ENCODE data around the gene CACNA1C.

The CACNA1C gene

DNA sequence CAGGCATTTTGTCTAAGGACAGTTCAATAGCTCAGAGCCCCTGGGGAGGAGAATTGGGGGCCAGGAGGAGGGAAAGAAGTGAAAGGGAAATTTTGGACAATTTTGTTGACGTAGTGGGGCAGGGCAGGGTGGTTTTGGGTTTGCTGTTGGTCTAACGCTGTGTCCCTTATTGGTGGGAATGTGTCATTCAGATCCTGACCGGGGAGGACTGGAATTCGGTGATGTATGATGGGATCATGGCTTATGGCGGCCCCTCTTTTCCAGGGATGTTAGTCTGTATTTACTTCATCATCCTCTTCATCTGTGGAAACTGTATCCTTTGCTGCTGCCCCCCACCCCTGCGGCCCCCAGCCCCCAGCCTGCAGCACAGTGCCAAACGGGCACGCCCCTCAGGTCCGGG is 529.8 kb downstream of the CACNA1C start:
- FAIRE-seq (no peak), DNase-seq (ENCODE audit: insufficient read length, low spot score) (no peak)
- TF ChIP-seq, protein P1, sequence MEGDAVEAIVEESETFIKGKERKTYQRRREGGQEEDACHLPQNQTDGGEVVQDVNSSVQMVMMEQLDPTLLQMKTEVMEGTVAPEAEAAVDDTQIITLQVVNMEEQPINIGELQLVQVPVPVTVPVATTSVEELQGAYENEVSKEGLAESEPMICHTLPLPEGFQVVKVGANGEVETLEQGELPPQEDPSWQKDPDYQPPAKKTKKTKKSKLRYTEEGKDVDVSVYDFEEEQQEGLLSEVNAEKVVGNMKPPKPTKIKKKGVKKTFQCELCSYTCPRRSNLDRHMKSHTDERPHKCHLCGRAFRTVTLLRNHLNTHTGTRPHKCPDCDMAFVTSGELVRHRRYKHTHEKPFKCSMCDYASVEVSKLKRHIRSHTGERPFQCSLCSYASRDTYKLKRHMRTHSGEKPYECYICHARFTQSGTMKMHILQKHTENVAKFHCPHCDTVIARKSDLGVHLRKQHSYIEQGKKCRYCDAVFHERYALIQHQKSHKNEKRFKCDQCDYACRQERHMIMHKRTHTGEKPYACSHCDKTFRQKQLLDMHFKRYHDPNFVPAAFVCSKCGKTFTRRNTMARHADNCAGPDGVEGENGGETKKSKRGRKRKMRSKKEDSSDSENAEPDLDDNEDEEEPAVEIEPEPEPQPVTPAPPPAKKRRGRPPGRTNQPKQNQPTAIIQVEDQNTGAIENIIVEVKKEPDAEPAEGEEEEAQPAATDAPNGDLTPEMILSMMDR (IDR thresholded peaks at IDR 0.05; ENCODE audit: insufficient read depth, missing control alignments) = no peak

DNA sequence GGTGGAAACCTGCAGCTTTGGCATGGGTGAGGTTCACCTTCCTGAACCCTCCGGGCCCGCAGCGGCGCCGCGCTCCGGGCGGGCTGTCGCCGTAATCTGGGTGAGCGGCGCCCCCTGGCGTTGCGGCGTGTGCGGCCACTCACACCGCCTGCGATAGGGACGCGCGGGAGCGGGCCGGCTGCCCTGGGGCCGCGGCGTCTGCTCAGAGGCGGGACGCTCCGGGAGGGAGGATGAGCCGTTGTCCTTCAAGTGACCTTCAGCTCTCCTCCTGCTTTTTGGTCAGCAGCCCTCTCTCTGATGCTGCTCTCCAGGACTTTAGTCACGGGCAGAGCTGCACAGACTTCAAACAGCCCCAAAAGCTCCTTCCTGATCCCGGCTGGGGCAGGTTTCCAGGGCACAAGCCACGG is 530.3 kb downstream of the CACNA1C start:
- no peak for FAIRE-seq

DNA sequence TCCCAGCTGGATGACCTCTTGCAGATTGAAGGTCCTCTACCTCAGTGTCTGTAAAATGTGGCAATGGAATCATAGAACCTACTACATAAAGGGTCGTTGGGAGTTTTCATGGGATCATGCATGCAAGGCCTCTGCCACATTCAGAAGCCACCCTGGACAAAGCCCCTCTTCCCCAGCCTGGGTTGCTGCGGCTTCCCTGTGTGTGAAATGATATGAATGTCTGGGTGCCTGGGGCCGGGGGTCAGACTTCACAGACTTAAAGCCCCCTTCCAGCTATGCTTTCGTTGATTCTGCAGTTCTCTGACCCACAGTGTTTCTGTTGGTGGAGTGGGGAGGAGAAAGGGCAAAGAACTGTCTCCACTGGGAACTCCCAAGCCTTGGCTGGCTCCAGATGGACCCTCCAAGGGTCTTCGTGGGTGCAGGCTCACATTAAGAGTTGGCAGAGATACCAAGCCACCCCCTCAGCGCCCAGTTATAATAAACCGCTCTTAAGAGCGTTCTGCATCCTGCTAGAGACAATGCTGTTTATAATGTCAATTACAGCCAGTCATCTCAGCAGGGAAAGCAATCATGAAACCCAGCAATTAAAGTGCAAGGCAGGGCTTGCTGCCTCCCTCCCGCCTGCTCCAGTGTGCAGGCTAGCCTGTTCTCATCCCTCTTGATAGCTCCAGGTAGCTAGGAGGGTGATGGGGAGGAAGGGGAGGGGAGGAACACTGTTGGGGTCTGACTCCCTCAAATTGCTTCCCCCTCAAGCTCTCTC is 531.0 kb downstream of the CACNA1C start:
- DNase-seq (ENCODE audit: insufficient read length, low spot score) (no peak), FAIRE-seq (no peak)
- TF ChIP-seq, protein P1 (IDR thresholded peaks at IDR 0.05; ENCODE audit: insufficient read depth, missing control alignments) = no peak

More for the DNA sequence above, 530.3 kb downstream of the CACNA1C start:
- TF ChIP-seq, protein P1 (IDR thresholded peaks at IDR 0.05; ENCODE audit: insufficient read depth, missing control alignments) = peak; percentile 79
- peak; percentile 75 for DNase-seq (ENCODE audit: insufficient read length, low spot score)

DNA sequence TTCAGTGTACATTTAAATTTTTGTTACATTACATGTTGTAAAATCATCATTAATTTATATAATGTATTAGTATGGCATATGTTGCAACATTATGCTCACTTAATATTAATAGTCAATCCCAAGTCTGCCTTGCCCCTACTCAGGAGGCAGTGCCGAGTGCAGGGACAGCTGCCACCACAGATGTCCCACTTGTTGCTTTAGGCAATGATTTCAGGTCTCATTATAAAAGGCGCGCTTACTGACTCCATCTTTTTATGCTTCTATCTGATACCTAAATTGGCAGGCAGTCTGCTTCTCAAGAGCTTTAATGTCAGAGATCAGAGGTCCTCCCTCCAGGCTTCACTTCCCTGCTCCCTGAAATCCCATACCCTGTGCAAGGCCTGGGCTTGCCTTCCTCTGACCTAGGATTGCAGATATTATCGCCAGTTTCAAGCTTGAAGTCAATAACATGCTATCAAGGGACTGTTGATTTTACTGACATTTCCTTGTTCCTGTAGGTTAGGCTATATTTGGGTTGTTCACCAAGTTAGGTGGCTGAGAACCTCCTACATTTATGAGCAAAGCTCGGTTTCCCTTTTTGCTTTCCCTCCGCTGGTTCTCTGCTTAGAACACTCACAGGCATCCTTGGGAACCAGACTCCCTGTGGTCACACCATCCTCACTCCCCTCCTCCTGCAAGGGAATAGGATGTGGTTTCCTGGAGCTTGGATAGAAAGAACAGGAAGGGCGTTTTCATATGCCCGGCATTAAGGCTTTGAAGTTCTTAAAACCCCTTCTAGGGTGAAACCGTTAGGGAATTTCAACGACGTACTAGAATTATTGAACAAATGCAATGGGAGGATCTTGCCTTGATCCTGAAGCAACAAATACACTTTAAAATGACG is 533.6 kb downstream of the CACNA1C start:
- no peak for DNase-seq (ENCODE audit: insufficient read length, low spot score)
- FAIRE-seq = no peak

DNA sequence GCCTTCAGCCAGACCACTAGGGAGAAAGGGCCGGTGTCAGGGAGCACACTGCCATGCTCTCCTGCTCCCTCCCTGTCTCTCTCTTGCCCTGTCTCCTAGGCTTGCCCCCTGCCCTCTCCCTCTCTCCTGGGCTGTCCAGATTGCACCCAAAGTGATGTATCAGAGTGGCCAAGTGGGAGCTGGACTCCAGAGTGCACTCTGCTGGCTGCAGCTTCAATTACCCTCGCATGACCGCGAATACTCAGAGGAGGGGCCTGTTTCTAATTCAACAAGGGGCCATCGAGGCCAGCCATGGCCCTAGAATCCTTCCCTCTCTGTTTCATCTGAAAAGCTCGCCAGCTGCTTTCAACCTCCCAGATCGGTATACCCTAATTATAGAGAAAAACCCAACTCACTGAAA is 535.6 kb downstream of the CACNA1C start:
- FAIRE-seq (no peak), DNase-seq (ENCODE audit: insufficient read length, low spot score) (no peak)
- TF ChIP-seq, protein P1 (IDR thresholded peaks at IDR 0.05; ENCODE audit: insufficient read depth, missing control alignments) = no peak

More for the DNA sequence above, 533.6 kb downstream of the CACNA1C start:
- TF ChIP-seq, protein P1 (IDR thresholded peaks at IDR 0.05; ENCODE audit: insufficient read depth, missing control alignments) = no peak

DNA sequence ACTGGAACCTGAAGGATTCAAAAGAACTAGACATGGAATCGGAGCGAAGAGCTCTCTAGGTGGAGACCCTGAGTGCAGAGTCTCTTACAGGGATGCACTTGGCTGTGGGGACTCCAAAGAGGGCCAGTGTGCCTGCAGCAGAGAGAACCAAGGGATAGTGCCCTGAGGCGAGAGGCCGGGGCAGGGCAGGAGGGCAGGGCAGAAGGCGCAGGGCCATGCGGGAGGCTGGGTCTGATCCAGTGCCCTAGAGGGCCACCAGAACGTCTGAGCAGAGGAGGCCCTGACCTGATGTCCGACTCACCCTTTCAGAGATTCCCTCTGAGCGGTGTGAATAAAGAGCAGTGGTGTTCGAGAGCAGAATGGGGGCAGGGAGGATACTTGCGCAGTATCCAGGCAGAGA is 536.6 kb downstream of the CACNA1C start:
- no peak for DNase-seq (ENCODE audit: insufficient read length, low spot score)
- no peak for FAIRE-seq
- TF ChIP-seq, protein P1 (IDR thresholded peaks at IDR 0.05; ENCODE audit: insufficient read depth, missing control alignments) = no peak

All from D721Med (cell line).